ENCODE measurements around the gene SCP2.
A peak's percentile ranks its signal among the peaks of the same experiment; 100 is the strongest.

The SCP2 gene

GRCh38 chr1:52927212-52928014 is at the start of gene SCP2:
Gene SCP2, plus strand, starts transcription at chr1:52927276. Its CDS starts 121 bp downstream, at chr1:52927397.
- peak; percentile 77 for DNase-seq (ENCODE audit: low read depth)

DNA sequence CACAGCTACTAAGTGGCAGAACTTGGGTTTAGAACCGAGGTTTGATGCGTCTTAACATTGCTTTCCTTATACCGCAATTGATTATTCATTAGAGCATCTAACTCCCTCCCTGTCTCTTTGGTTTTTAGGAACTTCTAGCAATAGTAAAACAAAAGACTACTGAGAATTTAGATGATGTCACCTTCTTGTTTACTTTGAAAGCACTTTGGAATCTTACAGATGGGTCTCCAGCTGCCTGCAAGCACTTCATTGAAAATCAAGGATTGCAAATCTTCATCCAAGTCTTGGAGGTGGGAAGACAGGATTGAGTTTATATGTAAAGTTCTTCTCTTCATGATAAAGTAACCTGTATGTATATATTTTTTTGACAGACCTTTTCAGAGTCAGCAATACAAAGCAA is 49.5 kb upstream of the SCP2 start:
- DNase-seq (ENCODE audit: low read depth): no peak

GRCh38 chr1:52880206-52880605 is 46.9 kb upstream of the SCP2 start:
- no peak for DNase-seq (ENCODE audit: low read depth)

GRCh38 chr1:52887483-52887882 is 39.6 kb upstream of the SCP2 start:
- DNase-seq (ENCODE audit: low read depth): no peak

DNA sequence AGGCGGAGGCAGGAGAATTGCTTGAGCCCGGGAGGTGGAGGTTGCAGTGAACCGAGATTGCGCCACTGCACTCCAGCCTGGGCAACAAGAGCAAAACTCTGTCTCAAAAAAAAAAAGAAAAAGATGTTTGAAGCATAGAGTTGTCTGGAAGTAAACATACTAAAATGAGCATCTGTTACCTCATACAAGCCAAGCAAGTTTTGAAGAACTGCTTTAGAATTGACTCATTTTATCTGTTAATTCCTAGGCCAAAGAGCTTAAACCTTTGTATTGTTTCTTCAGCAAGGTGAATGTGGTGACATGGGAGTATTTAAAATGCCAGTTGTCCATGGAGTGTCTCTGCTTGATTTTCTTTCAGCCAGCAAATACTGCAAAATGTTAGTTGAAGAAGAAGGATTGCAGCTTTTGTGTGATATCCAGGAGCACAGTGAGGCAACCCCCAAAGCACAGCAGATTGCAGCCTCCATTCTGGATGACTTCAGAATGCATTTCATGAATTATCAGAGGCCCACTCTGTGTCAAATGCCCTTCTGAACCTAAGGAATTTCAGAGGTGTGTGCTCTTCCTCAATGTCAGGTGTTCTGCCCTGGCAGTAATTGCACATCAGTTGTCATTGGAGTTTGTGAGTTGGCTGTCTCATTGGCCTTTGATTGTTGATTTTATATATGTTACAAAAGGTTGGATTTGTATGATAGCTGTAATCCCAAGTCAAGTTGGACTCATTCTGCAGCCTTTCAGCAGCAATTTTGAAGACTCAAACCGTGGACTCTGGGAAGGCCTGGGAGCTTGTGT is 34.5 kb upstream of the SCP2 start:
- no peak for DNase-seq (ENCODE audit: low read depth)

- DNase-seq (ENCODE audit: low read depth): no peak
These were observed 27.6 kb upstream of the SCP2 start for GRCh38 chr1:52899445-52899894.

DNA sequence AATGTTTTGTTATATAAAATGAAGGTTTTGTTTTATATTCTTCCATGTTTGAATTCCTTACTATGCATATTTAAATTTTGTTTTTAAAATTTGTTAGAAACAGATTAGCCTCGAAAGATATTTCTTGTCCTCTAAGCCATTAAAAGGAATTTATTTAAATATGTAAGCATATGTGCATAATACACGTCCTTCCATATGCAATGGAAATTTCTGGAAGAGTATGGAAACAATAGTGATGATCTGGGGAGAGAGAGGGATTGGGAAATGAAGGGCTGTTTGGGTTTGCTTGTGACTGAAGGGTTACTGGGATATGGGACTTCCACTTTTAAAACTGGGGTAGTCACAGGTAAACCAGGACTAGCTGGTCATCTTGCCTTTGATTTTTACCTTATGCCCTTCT is 26.7 kb upstream of the SCP2 start:
- no peak for DNase-seq (ENCODE audit: low read depth)

- no peak for DNase-seq (ENCODE audit: low read depth)
These were observed 25.7 kb upstream of the SCP2 start for GRCh38 chr1:52901384-52901783.

- no peak for DNase-seq (ENCODE audit: low read depth)
These were observed 22.7 kb upstream of the SCP2 start for GRCh38 chr1:52904208-52904926.

DNA sequence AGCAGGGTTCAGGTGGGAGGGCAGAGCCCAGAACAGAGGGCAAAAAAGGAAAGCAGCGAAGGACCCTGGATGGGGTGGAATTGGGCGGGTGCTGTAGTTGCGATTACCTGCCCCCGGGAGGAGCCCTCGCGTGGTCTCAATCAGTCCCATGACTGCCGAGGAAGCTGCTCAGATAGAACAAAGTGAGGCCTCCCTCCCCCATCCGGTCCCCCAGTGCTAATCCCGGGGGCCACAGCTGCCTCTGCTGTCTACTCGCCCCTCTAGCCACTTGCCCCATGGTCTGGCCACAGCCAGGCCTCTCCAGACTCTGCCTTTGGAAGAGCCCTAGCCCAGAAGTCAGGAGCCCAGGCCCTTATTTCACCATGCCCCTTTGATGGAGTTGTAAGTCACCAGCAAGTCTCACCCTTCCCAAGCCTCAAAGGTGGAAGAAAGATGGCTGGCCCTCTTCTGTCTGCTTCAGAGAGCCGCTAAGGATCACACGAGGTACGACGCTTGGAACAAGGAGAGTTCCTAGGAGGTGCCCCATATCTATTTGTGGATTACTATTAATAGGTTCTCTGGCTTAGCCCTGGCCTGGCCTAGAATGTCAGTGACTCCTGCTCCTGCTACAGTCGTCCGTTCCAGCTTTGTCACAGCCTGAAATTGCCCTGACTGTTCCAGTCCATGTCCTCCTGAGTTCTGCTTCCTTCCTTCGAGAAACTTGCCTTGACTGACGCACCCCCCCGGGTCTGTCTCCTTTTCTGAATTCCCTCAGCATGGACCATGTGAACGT is 22.0 kb upstream of the SCP2 start:
- DNase-seq (ENCODE audit: low read depth): no peak

DNA sequence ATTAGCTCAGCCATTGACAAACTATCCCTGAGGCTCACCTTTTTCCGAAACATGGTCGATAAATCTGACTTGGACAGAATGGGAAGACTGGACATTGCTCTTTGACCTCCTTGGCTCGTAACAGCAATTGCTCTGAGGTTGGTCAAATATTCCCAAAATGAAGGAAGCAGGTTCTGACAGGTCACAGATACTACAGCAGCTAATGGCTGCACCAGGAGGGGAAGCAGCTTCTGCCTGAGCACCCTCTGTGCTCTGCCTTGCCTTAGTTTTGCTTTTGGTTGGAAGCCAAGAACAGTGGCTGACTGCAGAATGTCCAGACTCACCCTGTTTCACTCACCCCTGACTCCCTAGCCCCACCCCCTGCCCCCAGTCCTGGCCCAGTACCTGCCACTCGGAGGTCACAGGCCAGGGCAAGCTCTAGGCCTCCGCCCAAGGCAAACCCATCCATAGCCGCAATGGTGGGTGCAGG is 20.9 kb upstream of the SCP2 start:
- no peak for DNase-seq (ENCODE audit: low read depth)

DNA sequence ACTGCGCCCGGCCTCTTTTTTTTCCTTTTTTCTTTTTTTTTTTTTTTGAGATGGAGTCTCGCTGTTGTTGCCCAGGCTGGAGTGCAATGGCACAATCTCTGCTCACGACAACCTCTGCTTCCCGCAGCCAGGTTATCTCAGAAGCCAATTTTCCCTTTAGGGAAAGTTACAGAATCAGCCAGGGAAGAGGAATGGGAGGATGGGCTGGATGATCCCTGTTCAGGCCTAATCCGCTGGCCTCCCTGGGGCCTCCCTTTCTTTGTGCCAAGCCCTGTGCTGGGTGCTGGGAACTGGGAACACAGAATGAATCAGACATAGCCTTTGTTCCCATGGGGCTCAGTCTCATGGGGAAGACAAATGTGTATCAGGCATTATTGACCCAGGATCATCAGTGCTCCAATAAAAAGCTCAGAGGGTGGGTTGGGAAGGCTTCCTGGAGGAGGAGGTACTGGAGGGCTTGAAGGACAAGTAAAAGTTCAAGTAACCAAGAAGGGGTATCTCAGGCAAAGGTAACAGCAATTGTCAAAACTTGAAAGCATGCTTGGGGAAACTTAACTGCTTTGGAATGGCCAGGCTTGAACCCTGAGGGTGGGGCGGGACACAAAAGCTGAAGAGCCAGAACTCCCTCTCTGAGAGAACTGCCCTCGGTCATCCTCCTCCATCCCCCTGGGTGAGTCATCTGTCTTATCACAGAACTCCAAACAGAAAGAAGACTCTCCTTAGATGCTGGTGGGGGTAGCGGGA is 19.8 kb upstream of the SCP2 start:
- DNase-seq (ENCODE audit: low read depth): no peak

GRCh38 chr1:52907812-52908153 is 19.3 kb upstream of the SCP2 start:
- no peak for DNase-seq (ENCODE audit: low read depth)

DNA sequence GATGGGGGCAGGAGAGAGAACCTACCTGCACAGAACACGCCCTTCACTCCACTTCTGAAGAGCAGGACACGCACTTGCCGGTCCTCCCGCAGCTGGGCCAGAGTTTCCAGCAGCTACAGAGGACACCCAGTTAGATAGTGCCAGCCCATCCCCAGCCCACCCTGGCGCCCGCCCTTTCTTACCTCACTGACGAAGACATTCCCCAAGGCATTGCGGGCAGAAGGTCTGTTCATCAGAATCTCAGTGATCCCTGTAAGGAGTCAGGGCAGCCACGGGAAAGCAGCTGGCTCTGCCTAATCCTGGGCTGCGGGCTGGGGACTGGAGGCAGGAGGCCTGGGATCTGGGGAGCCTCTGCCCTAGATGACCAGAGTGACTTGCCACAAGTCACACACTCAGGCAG is 15.5 kb upstream of the SCP2 start:
- no peak for DNase-seq (ENCODE audit: low read depth)

DNA sequence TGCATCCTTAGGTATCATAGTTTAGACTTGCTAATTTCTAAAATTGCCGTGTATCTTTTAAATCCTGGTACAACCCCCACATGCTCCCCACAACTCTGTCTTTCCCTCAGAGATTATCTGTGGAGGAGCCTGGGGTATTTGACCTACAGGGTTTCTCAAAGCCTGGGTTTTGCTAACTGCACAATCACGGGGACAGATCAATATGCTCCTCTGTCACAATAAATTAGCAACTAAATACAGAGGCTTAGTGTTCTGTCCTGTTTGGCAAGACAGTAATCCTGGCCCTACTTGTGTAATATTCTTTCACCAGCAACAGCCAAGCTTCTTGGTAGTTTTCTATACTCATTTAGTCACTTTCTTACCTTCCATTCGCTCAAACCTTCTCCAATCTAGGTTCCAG is 14.1 kb upstream of the SCP2 start:
- DNase-seq (ENCODE audit: low read depth): no peak

DNA sequence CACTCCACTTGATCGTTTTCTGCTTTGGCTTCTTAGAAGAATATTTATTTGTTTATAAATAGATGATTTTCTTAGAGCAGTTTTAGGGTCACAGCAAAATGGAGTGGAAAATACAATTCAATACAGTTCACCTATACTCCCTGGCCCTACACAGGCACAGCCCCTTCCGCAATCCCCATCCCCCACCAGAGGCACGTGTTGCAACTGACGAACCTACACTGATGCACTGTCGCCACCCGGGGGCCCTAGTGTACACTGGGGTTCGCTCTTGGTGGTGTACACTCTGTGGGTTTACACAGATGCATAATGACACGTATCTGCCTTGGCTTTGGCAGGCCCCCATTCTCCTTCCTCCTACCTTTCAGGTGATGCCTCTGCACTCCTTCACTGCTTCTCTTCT is 13.5 kb upstream of the SCP2 start:
- no peak for DNase-seq (ENCODE audit: low read depth)

DNA sequence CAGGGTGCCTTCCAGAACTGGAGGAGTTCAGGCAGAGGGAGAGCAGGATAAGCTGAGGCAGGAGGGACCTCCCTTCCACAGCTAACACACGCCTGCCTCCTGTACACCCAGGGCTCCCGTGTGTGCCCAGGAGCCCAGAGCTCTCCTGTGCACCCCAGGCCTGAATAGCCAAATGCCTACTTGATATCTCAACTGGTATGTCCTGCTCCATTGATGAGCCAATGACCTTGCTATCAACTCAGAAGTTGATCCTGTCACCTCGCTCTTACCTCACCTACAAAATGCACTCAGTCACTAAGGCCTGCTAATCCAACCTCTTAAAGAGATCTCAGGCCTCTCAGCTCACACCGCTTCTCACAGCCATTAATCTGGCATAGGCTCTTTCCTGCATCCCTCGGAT is 12.6 kb upstream of the SCP2 start:
- no peak for DNase-seq (ENCODE audit: low read depth)

- no peak for DNase-seq (ENCODE audit: low read depth)
These were observed 11.7 kb upstream of the SCP2 start for GRCh38 chr1:52915211-52915854.

GRCh38 chr1:52915855-52916220 is 11.2 kb upstream of the SCP2 start:
- no peak for DNase-seq (ENCODE audit: low read depth)

GRCh38 chr1:52916241-52916975 is 10.7 kb upstream of the SCP2 start:
- no peak for DNase-seq (ENCODE audit: low read depth)

All from activated T-helper 9 cell treated with anti-CD3 and anti-CD28 coated beads, Interleukin-2, amount 50 U/mL, for 16 hours (primary cell).